WERI-Rb-1 (cell line): ENCODE measurements around the gene ARMC5.
A peak's percentile ranks its signal among the peaks of the same experiment; 100 is the strongest.

ENCODE experiments used
- DNase-seq: peaks from one replicate; pipeline ENCODE4 v3.0.0-alpha.2; 2020
- H3K27ac ChIP-seq: fragments of 250-450 bp; sonication (Bioruptor Pico); 2 replicates; pipeline ENCODE4 v1.5.1; 2020; ENCODE audit warnings: mild to moderate bottlenecking, moderate library complexity
- H3K27me3 ChIP-seq: fragments of 250-450 bp; sonication (Bioruptor Pico); 2 replicates; pipeline ENCODE4 v1.5.1; 2021; ENCODE audit warnings: mild to moderate bottlenecking, low read depth, moderate library complexity; ENCODE audit not compliant: insufficient read depth, severe bottlenecking
- H3K36me3 ChIP-seq: fragments of 250-450 bp; sonication (Bioruptor Pico); 2 replicates; pipeline ENCODE4 v1.5.1; 2020; ENCODE audit warnings: mild to moderate bottlenecking, moderate library complexity
- H3K4me3 ChIP-seq: 2 replicates; pipeline ENCODE4 v1.5.1; 2011; ENCODE audit warnings: low read depth, mild to moderate bottlenecking, control low read depth, low read length
- H3K9me3 ChIP-seq: fragments of 250-450 bp; sonication (Bioruptor Pico); 2 replicates; pipeline ENCODE4 v1.5.1; 2021; ENCODE audit warnings: mild to moderate bottlenecking, moderate library complexity; ENCODE audit not compliant: severe bottlenecking
- CTCF ChIP-seq: IDR thresholded peaks from 2 replicates; pipeline ENCODE4 v1.5.1; 2011; ENCODE audit warnings: low read depth, mild to moderate bottlenecking, control low read depth, inconsistent platforms, low read length

ARMC5 gene

GRCh38 chr16:31507929-31508705 is 48.8 kb downstream of the ARMC5 start, which contains the start of gene RUSF1:
TSS of gene RUSF1 (minus strand) at chr16:31508391. CDS start at chr16:31508373, 18 bp downstream.
- DNase-seq: peak; percentile 89
- TF ChIP-seq CTCF: no peak
- Histone ChIP-seq H3K9me3 (peaks cover 8% of the 10 kb centered on the region), H3K27ac (peak within 1 kb of the TSS; percentile 85), H3K36me3 (no peaks in the 10 kb centered on the region), H3K4me3 (peak within 1 kb of the TSS; percentile 76), H3K27me3 (peaks cover 18% of the 10 kb centered on the region)

- peak overlapping the region; percentile 76 for H3K4me3 ChIP-seq
- H3K9me3 ChIP-seq: peaks cover 8% of the 10 kb centered on the region
- TF ChIP-seq CTCF: no peak
- peak overlapping the region; percentile 85 for H3K27ac ChIP-seq
- H3K36me3 ChIP-seq: no peaks in the 10 kb centered on the region
- no peak for DNase-seq
- peaks cover 23% of the 10 kb centered on the region for H3K27me3 ChIP-seq
Measured at GRCh38 chr16:31508706-31509195, 49.5 kb downstream of the ARMC5 start.

- Histone ChIP-seq H3K27ac (no peak overlapping the region), H3K27me3 (peaks cover 57% of the 10 kb centered on the region), H3K4me3 (no peak overlapping the region), H3K36me3 (no peaks in the 10 kb centered on the region), H3K9me3 (peaks cover 13% of the 10 kb centered on the region)
- DNase-seq: no peak
- no peak for TF ChIP-seq CTCF
Measured at GRCh38 chr16:31513126-31513525, 53.8 kb downstream of the ARMC5 start.

- Histone ChIP-seq H3K9me3 (peaks cover 13% of the 10 kb centered on the region), H3K4me3 (no peak overlapping the region), H3K27ac (no peak overlapping the region), H3K36me3 (no peaks in the 10 kb centered on the region), H3K27me3 (peaks cover 61% of the 10 kb centered on the region)
- no peak for TF ChIP-seq CTCF
- no peak for DNase-seq
Measured at GRCh38 chr16:31513884-31514283, 54.6 kb downstream of the ARMC5 start.
